ELR (cell line): ENCODE data around the gene TIE1.

Source experiments
- DNase-seq: peaks from one replicate; pipeline ENCODE4 v3.0.0-alpha.2; 2015; ENCODE audit warnings: low read depth

TIE1 gene

GRCh38 chr1:43293896-43294760 is 6.7 kb upstream of the TIE1 start:
- peak; percentile 67 for DNase-seq

- DNase-seq, result no peak
Observed at GRCh38 chr1:43294761-43295160, 6.0 kb upstream of the TIE1 start.

- DNase-seq, result no peak
Observed at GRCh38 chr1:43296207-43296606, 4.6 kb upstream of the TIE1 start.

GRCh38 chr1:43298055-43298454 is 2.7 kb upstream of the TIE1 start:
- no peak for DNase-seq

GRCh38 chr1:43299101-43299500 is 1.7 kb upstream of the TIE1 start:
- no peak for DNase-seq

- DNase-seq, result no peak
Observed at GRCh38 chr1:43302201-43302600, 1.4 kb downstream of the TIE1 start.

GRCh38 chr1:43302721-43303470 is 2.1 kb downstream of the TIE1 start:
- DNase-seq, result no peak

- no peak for DNase-seq
Observed at GRCh38 chr1:43303471-43304313, 2.9 kb downstream of the TIE1 start.

- no peak for DNase-seq
Observed at GRCh38 chr1:43304314-43304681, 3.5 kb downstream of the TIE1 start.

GRCh38 chr1:43304771-43305300 is 4.1 kb downstream of the TIE1 start:
- no peak for DNase-seq

GRCh38 chr1:43305461-43305860 is 4.7 kb downstream of the TIE1 start:
- no peak for DNase-seq

- no peak for DNase-seq
Observed at GRCh38 chr1:43305926-43306687, 5.3 kb downstream of the TIE1 start.

GRCh38 chr1:43306688-43307457 is 6.1 kb downstream of the TIE1 start:
- no peak for DNase-seq

- DNase-seq, result no peak
Observed at GRCh38 chr1:43307458-43308158, 6.8 kb downstream of the TIE1 start.

GRCh38 chr1:43308635-43309404 is 8.0 kb downstream of the TIE1 start:
- no peak for DNase-seq

GRCh38 chr1:43309405-43310025 is 8.7 kb downstream of the TIE1 start:
- DNase-seq, result peak; percentile 65

- no peak for DNase-seq
Observed at GRCh38 chr1:43311521-43311920, 10.7 kb downstream of the TIE1 start.

- DNase-seq, result no peak
Observed at GRCh38 chr1:43312212-43312623, 11.4 kb downstream of the TIE1 start.
